MM.1S (cell line): Measurements from ENCODE around the gene KIRREL2.

ENCODE experiments used
- DNase-seq: peaks from one replicate; pipeline ENCODE4 v3.0.0-alpha.2; 2015
- H2AFZ ChIP-seq: fragments of 300-600 bp; sonication (generic); 2 replicates; pipeline ENCODE4 v1.6.0; 2016; ENCODE audit warnings: antibody characterized with exemption, low read length
- H3F3A ChIP-seq: fragments of 300-600 bp; sonication (generic); 2 replicates; pipeline ENCODE4 v1.6.1; 2016; ENCODE audit warnings: mild to moderate bottlenecking, antibody characterized with exemption, low read length, moderate library complexity, mixed read lengths; ENCODE audit not compliant: insufficient read depth
- H3K27ac ChIP-seq: fragments of 300-600 bp; sonication (generic); 2 replicates; pipeline ENCODE4 v1.5.1; 2016; ENCODE audit warnings: mild to moderate bottlenecking, low read length
- H3K27me3 ChIP-seq: fragments of 300-600 bp; sonication (generic); replicated peaks from 2 replicates; pipeline ENCODE4 v1.6.0; 2016; ENCODE audit warnings: low read length; ENCODE audit not compliant: insufficient read depth
- H3K36me3 ChIP-seq: fragments of 300-600 bp; sonication (generic); replicated peaks from 2 replicates; pipeline ENCODE4 v1.6.1; 2016; ENCODE audit warnings: mild to moderate bottlenecking, low read length, mixed read lengths; ENCODE audit not compliant: insufficient read depth
- H3K4me1 ChIP-seq: fragments of 300-600 bp; sonication (generic); 2 replicates; pipeline ENCODE4 v1.6.1; 2016; ENCODE audit warnings: low read length, mixed read lengths
- H3K4me2 ChIP-seq: fragments of 300-600 bp; sonication (generic); 2 replicates; pipeline ENCODE4 v1.6.0; 2016; ENCODE audit warnings: low read depth, low read length
- H3K4me3 ChIP-seq: fragments of 300-600 bp; sonication (generic); 2 replicates; pipeline ENCODE4 v1.5.1; 2016; ENCODE audit warnings: low read length, mixed read lengths
- H3K79me2 ChIP-seq: fragments of 300-600 bp; sonication (generic); 2 replicates; pipeline ENCODE4 v1.6.1; 2016; ENCODE audit warnings: mixed run types, low read length, mixed read lengths
- H3K9ac ChIP-seq: fragments of 300-600 bp; sonication (generic); 2 replicates; pipeline ENCODE4 v1.6.1; 2016; ENCODE audit warnings: low read length, mixed read lengths
- H3K9me2 ChIP-seq: fragments of 300-600 bp; sonication (generic); replicated peaks from 2 replicates; pipeline ENCODE4 v1.6.1; 2016; ENCODE audit warnings: mild to moderate bottlenecking, low read length, mixed read lengths; ENCODE audit not compliant: insufficient read depth
- H3K9me3 ChIP-seq: fragments of 300-600 bp; sonication (generic); replicated peaks from 2 replicates; pipeline ENCODE4 v1.6.1; 2016; ENCODE audit warnings: mild to moderate bottlenecking, low read length, mixed read lengths; ENCODE audit not compliant: insufficient read depth
- H4K20me1 ChIP-seq: fragments of 300-600 bp; sonication (generic); 2 replicates; pipeline ENCODE4 v1.6.1; 2016; ENCODE audit warnings: mild to moderate bottlenecking, low read length, moderate library complexity, mixed read lengths; ENCODE audit not compliant: insufficient read depth
- EZH2 ChIP-seq: fragments of 300-600 bp; sonication (generic); optimal IDR thresholded peaks from 2 replicates; pipeline ENCODE3; 2017; ENCODE audit warnings: low read depth, mild to moderate bottlenecking, antibody characterized with exemption, low read length, mixed read lengths
- EZH2phosphoT487 ChIP-seq: fragments of 300-600 bp; sonication (generic); IDR thresholded peaks from 2 replicates; pipeline ENCODE4 v1.6.1; 2018; ENCODE audit warnings: antibody characterized with exemption, low read length
- TF ChIP-seq, protein P1 (sequence below): fragments of 300-600 bp; sonication (generic); IDR thresholded peaks from 2 replicates; pipeline ENCODE4 v1.5.1; 2016; ENCODE audit warnings: antibody characterized with exemption, low read length, mixed read lengths

The KIRREL2 gene

DNA sequence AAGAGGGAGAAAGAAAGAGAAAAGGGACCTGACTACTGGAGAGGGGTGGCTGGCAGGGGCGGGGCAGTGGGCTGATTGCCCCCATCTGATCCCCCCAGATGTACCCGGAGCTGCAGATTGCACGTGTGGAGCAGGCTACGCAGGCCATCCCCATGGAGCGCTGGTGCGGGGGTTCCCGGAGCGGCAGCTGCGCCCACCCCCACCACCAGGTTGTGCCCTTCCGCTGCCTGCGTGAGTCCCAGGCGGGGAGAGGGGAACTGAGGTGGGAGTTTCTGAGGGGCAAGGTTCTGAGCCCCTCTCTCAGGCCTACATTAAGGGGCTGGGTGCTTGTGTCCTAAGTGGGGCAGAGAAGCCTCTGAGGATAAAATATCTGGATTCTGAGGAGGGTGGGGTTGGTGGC is 14.1 kb downstream of the KIRREL2 start:
- Histone ChIP-seq H3K9ac (no peak overlapping the region), H3K4me3 (no peak overlapping the region), H3K36me3 (no peaks in the 10 kb centered on the region), H2AFZ (no peak overlapping the region), H3K9me2 (no peaks in the 10 kb centered on the region), H3K4me1 (peaks cover 4% of the 10 kb centered on the region; the same call in 1 of the 2 replicates), H3K27ac (no peak overlapping the region), H3K27me3 (peaks cover 82% of the 10 kb centered on the region), H3K79me2 (no peaks in the 10 kb centered on the region), H3F3A (no peaks in the 10 kb centered on the region), H4K20me1 (no peaks in the 10 kb centered on the region), H3K4me2 (no peak overlapping the region), H3K9me3 (no peaks in the 10 kb centered on the region)
- DNase-seq = no peak
- TF ChIP-seq EZH2phosphoT487 (no peak), EZH2 (no peak)
- TF ChIP-seq, protein P1, sequence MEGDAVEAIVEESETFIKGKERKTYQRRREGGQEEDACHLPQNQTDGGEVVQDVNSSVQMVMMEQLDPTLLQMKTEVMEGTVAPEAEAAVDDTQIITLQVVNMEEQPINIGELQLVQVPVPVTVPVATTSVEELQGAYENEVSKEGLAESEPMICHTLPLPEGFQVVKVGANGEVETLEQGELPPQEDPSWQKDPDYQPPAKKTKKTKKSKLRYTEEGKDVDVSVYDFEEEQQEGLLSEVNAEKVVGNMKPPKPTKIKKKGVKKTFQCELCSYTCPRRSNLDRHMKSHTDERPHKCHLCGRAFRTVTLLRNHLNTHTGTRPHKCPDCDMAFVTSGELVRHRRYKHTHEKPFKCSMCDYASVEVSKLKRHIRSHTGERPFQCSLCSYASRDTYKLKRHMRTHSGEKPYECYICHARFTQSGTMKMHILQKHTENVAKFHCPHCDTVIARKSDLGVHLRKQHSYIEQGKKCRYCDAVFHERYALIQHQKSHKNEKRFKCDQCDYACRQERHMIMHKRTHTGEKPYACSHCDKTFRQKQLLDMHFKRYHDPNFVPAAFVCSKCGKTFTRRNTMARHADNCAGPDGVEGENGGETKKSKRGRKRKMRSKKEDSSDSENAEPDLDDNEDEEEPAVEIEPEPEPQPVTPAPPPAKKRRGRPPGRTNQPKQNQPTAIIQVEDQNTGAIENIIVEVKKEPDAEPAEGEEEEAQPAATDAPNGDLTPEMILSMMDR = no peak

DNA sequence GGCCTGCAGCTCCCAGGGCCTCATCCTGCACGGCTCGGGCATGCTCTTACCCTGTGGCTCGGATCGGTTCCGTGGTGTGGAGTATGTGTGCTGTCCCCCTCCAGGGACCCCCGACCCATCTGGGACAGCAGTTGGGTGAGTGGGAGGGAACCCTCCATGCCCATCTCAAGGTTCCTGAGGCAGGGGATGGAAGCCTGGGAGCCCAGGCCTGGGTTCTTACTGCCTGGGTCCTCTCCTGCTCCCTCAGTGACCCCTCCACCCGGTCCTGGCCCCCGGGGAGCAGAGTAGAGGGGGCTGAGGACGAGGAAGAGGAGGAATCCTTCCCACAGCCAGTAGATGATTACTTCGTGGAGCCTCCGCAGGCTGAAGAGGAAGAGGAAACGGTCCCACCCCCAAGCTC is 14.9 kb downstream of the KIRREL2 start:
- H3K27ac ChIP-seq = no peak overlapping the region
- H4K20me1 ChIP-seq = no peaks in the 10 kb centered on the region
- H3K9ac ChIP-seq = no peak overlapping the region
- no peak overlapping the region for H2AFZ ChIP-seq
- peaks cover 4% of the 10 kb centered on the region; the same call in 1 of the 2 replicates for H3K4me1 ChIP-seq
- peaks cover 82% of the 10 kb centered on the region for H3K27me3 ChIP-seq
- H3K36me3 ChIP-seq = no peaks in the 10 kb centered on the region
- H3F3A ChIP-seq = no peaks in the 10 kb centered on the region
- no peak for DNase-seq
- no peaks in the 10 kb centered on the region for H3K9me2 ChIP-seq
- no peak overlapping the region for H3K4me2 ChIP-seq
- no peaks in the 10 kb centered on the region for H3K79me2 ChIP-seq
- no peak overlapping the region for H3K4me3 ChIP-seq
- TF ChIP-seq EZH2phosphoT487 (no peak), EZH2 (no peak)
- TF ChIP-seq, protein P1 = no peak
- no peaks in the 10 kb centered on the region for H3K9me3 ChIP-seq

DNA sequence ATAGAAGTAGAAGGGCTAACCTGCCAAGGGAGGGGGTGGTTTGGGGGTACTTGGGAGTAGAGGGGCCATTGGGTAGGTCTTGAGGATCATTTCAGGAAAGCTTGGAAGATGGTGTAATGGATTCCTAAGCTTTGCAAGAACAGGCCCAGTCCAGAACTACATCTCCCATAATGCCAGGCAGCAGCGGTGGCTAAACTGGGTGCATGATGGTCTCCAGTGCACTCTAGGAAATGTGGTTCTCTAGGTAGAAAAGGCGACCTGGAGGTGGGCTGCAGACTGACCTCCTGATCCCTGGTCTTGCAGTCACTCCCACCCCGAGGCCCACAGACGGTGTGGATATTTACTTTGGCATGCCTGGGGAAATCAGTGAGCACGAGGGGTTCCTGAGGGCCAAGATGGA is 15.5 kb downstream of the KIRREL2 start:
- H3K27me3 ChIP-seq = peaks cover 82% of the 10 kb centered on the region
- no peaks in the 10 kb centered on the region for H3K79me2 ChIP-seq
- H3K27ac ChIP-seq = no peak overlapping the region
- H2AFZ ChIP-seq = no peak overlapping the region
- H3K36me3 ChIP-seq = no peaks in the 10 kb centered on the region
- no peak overlapping the region for H3K4me3 ChIP-seq
- no peaks in the 10 kb centered on the region for H3K9me2 ChIP-seq
- TF ChIP-seq, protein P1 = no peak
- TF ChIP-seq EZH2 (no peak), EZH2phosphoT487 (no peak)
- H3F3A ChIP-seq = no peaks in the 10 kb centered on the region
- H3K9ac ChIP-seq = no peak overlapping the region
- no peaks in the 10 kb centered on the region for H4K20me1 ChIP-seq
- DNase-seq = no peak
- H3K4me1 ChIP-seq = peaks cover 4% of the 10 kb centered on the region; the same call in 1 of the 2 replicates
- no peak overlapping the region for H3K4me2 ChIP-seq
- H3K9me3 ChIP-seq = no peaks in the 10 kb centered on the region
